A549 (cell line): Measurements from ENCODE around the gene HSH2D. TPM values are rescaled to one million over a fixed set of nuclear protein-coding genes. Genes with fewer than 3 reads are reported as not detected.
A peak's percentile ranks its signal among the peaks of the same experiment; 100 is the strongest.

ENCODE experiments used
- ATAC-seq, 2 experiments: fragments of 200-7000 bp in 1 of 2; fragments of >200 bp in 1 of 2; cut with Nextera tagmentation in 1 of 2; cut with Tn5 transposase in 1 of 2; 3 replicates each; pipeline versions ENCODE4 v1.8.0 to v1.9.1; 2018 to 2020; ENCODE audit warnings: mild to moderate bottlenecking in 1 of 2, moderate library complexity in 1 of 2
- CTCF ChIA-PET: fragments of 300-600 bp; sonication (Branson Sonifier 250); formaldehyde crosslinking; extraction: SDS; loops from one replicate; lab custom pipeline; 2021; ENCODE audit warnings: antibody characterized with exemption, inconsistent platforms; lab: Yijun Ruan, JAX
- POLR2A ChIA-PET: fragments of 350-600 bp; formaldehyde crosslinking; extraction: SDS; loops from one replicate; lab custom pipeline; 2021; ENCODE audit warnings: antibody characterized with exemption, inconsistent platforms; lab: Yijun Ruan, JAX
- DNase-seq, 2 experiments: peaks; one replicate each; pipeline versions ENCODE4 v3.0.0 to v3.0.0-alpha.2; 2011 to 2016; ENCODE audit warnings: low read depth in 1 of 2, low spot score in 1 of 2
- FAIRE-seq: peaks from 2 replicates; lab custom pipeline; 2011; peaks lifted over from hg19 to GRCh38; lab: Jason Lieb, UNC
- H3K27ac ChIP-seq, 2 experiments: fragments of >200 bp; sonication (Bioruptor Twin); formaldehyde crosslinking; 3 replicates each; pipeline ENCODE4 v1.5.1; 2016 to 2017
- H3K4me1 ChIP-seq: fragments of >200 bp; sonication (Bioruptor Twin); formaldehyde crosslinking; 3 replicates; pipeline ENCODE4 v1.6.1; 2016
- H3K4me2 ChIP-seq: fragments of >200 bp; sonication (Bioruptor Twin); formaldehyde crosslinking; 3 replicates; pipeline ENCODE4 v1.6.1; 2016
- H3K4me3 ChIP-seq: fragments of >200 bp; sonication (Bioruptor Twin); formaldehyde crosslinking; 3 replicates; pipeline ENCODE4 v1.5.1; 2016
- H3K9me3 ChIP-seq: fragments of >200 bp; sonication (Bioruptor Twin); formaldehyde crosslinking; 3 replicates; pipeline ENCODE4 v1.6.1; 2016
- CBX2 ChIP-seq: fragments of 200-600 bp; sonication (generic); IDR thresholded peaks from 2 replicates; pipeline ENCODE4 v1.6.1; 2016; ENCODE audit warnings: low read depth, mild to moderate bottlenecking, borderline replicate concordance
- CHD2 ChIP-seq: fragments of 150-350 bp; IDR thresholded peaks from 2 replicates; pipeline ENCODE4 v1.6.1; 2014; ENCODE audit warnings: low read length; ENCODE audit not compliant: partially characterized antibody
- EP300 ChIP-seq, 2 experiments: fragments of >200 bp; sonication (Bioruptor Twin); formaldehyde crosslinking; IDR thresholded peaks; 2 replicates in 1 of 2; 3 replicates in 1 of 2; pipeline ENCODE4 v1.6.1; 2016 to 2017
- ESRRA ChIP-seq: fragments of 150-350 bp; IDR thresholded peaks from 2 replicates; pipeline ENCODE4 v1.6.1; 2014; ENCODE audit warnings: mild to moderate bottlenecking, low read length, borderline replicate concordance
- HDAC2 ChIP-seq: fragments of 200-600 bp; sonication (generic); IDR thresholded peaks from 2 replicates; pipeline ENCODE4 v1.6.1; 2016
- HOXA7 ChIP-seq: fragments of 250-450 bp; sonication (Bioruptor Pico); IDR thresholded peaks from 2 replicates; pipeline ENCODE4 v1.5.0; 2020; ENCODE audit warnings: mild to moderate bottlenecking, moderate library complexity
- HOXB5 ChIP-seq: fragments of 250-450 bp; sonication (Bioruptor Pico); IDR thresholded peaks from 2 replicates; pipeline ENCODE4 v1.5.0; 2020; ENCODE audit warnings: mild to moderate bottlenecking, moderate library complexity
- JUN ChIP-seq, 2 experiments: fragments of >200 bp; sonication (Bioruptor Twin); formaldehyde crosslinking; IDR thresholded peaks; 2 replicates in 1 of 2; 3 replicates in 1 of 2; pipeline ENCODE4 v1.6.1; 2016 to 2017
- JUNB ChIP-seq: fragments of >200 bp; sonication (Bioruptor Twin); formaldehyde crosslinking; IDR thresholded peaks from 2 replicates; pipeline ENCODE4 v1.6.1; 2016
- KDM1A ChIP-seq: fragments of 200-600 bp; sonication (generic); IDR thresholded peaks from 2 replicates; pipeline ENCODE4 v1.6.1; 2016; ENCODE audit warnings: low read depth, mild to moderate bottlenecking
- KDM5A ChIP-seq: fragments of 200-600 bp; sonication (generic); IDR thresholded peaks from 2 replicates; pipeline ENCODE4 v1.6.1; 2016; ENCODE audit warnings: antibody characterized with exemption, mild to moderate bottlenecking
- MAZ ChIP-seq: fragments of 150-350 bp; IDR thresholded peaks from 2 replicates; pipeline ENCODE4 v1.6.1; 2014; ENCODE audit warnings: antibody characterized with exemption, low read depth, low read length, borderline replicate concordance
- MYC ChIP-seq: IDR thresholded peaks from 2 replicates; pipeline ENCODE4 v1.6.1; 2012; ENCODE audit warnings: mild to moderate bottlenecking, inconsistent platforms, low read length, improper control_type of control experiment, borderline replicate concordance
- NFE2L2 ChIP-seq: fragments of 150-350 bp; conservative IDR thresholded peaks from 2 replicates; pipeline ENCODE4 v1.6.1; 2014; ENCODE audit warnings: low read length
- NPAS2 ChIP-seq: fragments of 250-450 bp; sonication (Bioruptor Pico); IDR thresholded peaks from 2 replicates; pipeline ENCODE4 v1.8.0; 2022; ENCODE audit warnings: mild to moderate bottlenecking, moderate library complexity, borderline replicate concordance
- NR3C1 ChIP-seq: fragments of >200 bp; sonication (Bioruptor Twin); formaldehyde crosslinking; IDR thresholded peaks from 3 replicates; pipeline ENCODE4 v1.6.1; 2017
- PHF8 ChIP-seq: fragments of 200-600 bp; sonication (generic); IDR thresholded peaks from 2 replicates; pipeline ENCODE4 v1.6.1; 2016; ENCODE audit warnings: low read depth, mild to moderate bottlenecking, antibody characterized with exemption, moderate library complexity, borderline replicate concordance
- POLR2A ChIP-seq: IDR thresholded peaks from 2 replicates; pipeline ENCODE4 v1.6.1; 2012; ENCODE audit warnings: mild to moderate bottlenecking, low read length
- RAD21 ChIP-seq, 2 experiments: fragments of >200 bp in 1 of 2; sonication (Bioruptor Twin) in 1 of 2; formaldehyde crosslinking in 1 of 2; IDR thresholded peaks in 1 of 2; conservative IDR thresholded peaks in 1 of 2; 2 replicates in 1 of 2; 3 replicates in 1 of 2; pipeline ENCODE4 v1.6.1; 2012 to 2018; ENCODE audit warnings: inconsistent platforms in 1 of 2
- RARB ChIP-seq: fragments of 250-450 bp; sonication (Bioruptor Pico); IDR thresholded peaks from 2 replicates; pipeline ENCODE4 v1.8.0; 2021; ENCODE audit warnings: mild to moderate bottlenecking, moderate library complexity
- RFX5 ChIP-seq: fragments of 450-650 bp; IDR thresholded peaks from 2 replicates; pipeline ENCODE4 v1.7.1; 2014; ENCODE audit warnings: antibody characterized with exemption, mild to moderate bottlenecking, moderate library complexity
- ZC3H11A ChIP-seq: fragments of 450-650 bp; IDR thresholded peaks from 2 replicates; pipeline ENCODE4 v1.6.1; 2014; ENCODE audit warnings: antibody characterized with exemption, mild to moderate bottlenecking
- ZFP36 ChIP-seq: fragments of 450-650 bp; IDR thresholded peaks from 2 replicates; pipeline ENCODE4 v1.6.1; 2014; ENCODE audit warnings: borderline replicate concordance; ENCODE audit not compliant: partially characterized antibody
- WGBS: methylation state at CpG from one replicate; pipeline ENCODE4 v1.1.6; 2017; ENCODE audit errors: missing lambda C conversion rate; 5-methylcytosine and 5-hydroxymethylcytosine counted together
- polyA plus RNA-seq, 4 experiments: library from polyadenylated mRNA; depleted of rRNA in 3 of 4; stranded (reverse); fragments of >200 nt; fragmentation: RNase III in 1 of 4; extraction: RNeasy Plus Mini Kit Qiagen cat#74134 plus additional on column Dnase treatment in 1 of 4; gene quantifications; 2 replicates in 3 of 4; 3 replicates in 1 of 4; pipeline ENCODE4 v1.2.3, GENCODE V29; 2011 to 2017
- TF ChIP-seq, protein P1 (sequence below): fragments of 200-600 bp; sonication (generic); IDR thresholded peaks from 2 replicates; pipeline ENCODE4 v1.6.1; 2016; ENCODE audit warnings: antibody characterized with exemption, mild to moderate bottlenecking, moderate library complexity
- TF ChIP-seq, protein P2 (sequence below): IDR thresholded peaks from 2 replicates; pipeline ENCODE4 v1.6.1; 2012
- TF ChIP-seq, protein P3 (sequence below): IDR thresholded peaks from 2 replicates; pipeline ENCODE4 v1.6.1; 2012; ENCODE audit warnings: low read depth, borderline replicate concordance
- TF ChIP-seq, protein P4 (sequence below): fragments of 150-350 bp; IDR thresholded peaks from 2 replicates; pipeline ENCODE4 v1.6.1; 2014; ENCODE audit warnings: low read depth, mild to moderate bottlenecking, low read length
- TF ChIP-seq, protein P5 (sequence below): fragments of 250-450 bp; sonication (Bioruptor Pico); IDR thresholded peaks from 2 replicates; pipeline ENCODE4 v1.5.0; 2020; ENCODE audit warnings: low read depth, mild to moderate bottlenecking, moderate library complexity

Gene HSH2D
- polyA plus RNA-seq, 2 of the 4 experiments (the other 2 are of a cell fraction) = 0.05 TPM; not detected in 1

DNA sequence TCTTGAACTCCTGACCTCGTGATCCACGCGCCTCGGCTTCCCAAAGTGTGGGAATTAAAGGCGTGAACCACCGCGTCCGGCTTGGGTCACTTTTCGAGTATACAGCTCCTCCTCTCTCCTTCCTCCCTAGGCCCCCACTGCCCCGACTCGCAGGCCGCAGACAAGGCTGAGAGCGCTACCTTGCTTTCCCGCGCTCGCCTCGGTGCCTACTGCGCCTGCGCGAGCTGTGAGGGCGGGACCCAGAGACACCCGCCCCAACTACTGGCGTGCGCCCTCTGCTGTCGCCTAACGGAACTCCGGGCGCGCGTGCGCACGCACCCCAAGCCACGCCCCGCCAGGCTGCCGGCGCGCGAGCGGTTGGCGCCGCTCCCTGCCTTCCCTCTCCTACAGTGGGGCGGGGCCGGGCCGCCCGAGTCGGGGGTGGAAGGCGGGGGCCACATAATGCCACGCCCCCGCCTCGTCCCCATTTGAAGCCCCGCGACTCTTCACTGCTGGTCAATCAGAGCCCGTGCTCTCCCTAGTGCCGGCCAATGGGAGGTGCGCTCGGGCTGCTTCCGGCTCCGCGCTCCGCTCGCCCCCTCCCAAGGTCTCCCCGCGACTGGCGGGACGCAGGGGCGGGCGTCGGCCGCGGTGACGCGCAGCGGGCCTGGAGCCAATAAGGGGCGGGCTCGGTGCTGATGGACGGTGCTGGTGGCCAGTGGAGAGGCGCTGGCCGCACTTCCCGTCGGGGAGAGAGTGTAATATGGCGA lies 32.2 kb upstream of the HSH2D start, which contains the start of gene RAB8A (continued):
- TF ChIP-seq, protein P1, sequence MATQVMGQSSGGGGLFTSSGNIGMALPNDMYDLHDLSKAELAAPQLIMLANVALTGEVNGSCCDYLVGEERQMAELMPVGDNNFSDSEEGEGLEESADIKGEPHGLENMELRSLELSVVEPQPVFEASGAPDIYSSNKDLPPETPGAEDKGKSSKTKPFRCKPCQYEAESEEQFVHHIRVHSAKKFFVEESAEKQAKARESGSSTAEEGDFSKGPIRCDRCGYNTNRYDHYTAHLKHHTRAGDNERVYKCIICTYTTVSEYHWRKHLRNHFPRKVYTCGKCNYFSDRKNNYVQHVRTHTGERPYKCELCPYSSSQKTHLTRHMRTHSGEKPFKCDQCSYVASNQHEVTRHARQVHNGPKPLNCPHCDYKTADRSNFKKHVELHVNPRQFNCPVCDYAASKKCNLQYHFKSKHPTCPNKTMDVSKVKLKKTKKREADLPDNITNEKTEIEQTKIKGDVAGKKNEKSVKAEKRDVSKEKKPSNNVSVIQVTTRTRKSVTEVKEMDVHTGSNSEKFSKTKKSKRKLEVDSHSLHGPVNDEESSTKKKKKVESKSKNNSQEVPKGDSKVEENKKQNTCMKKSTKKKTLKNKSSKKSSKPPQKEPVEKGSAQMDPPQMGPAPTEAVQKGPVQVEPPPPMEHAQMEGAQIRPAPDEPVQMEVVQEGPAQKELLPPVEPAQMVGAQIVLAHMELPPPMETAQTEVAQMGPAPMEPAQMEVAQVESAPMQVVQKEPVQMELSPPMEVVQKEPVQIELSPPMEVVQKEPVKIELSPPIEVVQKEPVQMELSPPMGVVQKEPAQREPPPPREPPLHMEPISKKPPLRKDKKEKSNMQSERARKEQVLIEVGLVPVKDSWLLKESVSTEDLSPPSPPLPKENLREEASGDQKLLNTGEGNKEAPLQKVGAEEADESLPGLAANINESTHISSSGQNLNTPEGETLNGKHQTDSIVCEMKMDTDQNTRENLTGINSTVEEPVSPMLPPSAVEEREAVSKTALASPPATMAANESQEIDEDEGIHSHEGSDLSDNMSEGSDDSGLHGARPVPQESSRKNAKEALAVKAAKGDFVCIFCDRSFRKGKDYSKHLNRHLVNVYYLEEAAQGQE = no peak

DNA sequence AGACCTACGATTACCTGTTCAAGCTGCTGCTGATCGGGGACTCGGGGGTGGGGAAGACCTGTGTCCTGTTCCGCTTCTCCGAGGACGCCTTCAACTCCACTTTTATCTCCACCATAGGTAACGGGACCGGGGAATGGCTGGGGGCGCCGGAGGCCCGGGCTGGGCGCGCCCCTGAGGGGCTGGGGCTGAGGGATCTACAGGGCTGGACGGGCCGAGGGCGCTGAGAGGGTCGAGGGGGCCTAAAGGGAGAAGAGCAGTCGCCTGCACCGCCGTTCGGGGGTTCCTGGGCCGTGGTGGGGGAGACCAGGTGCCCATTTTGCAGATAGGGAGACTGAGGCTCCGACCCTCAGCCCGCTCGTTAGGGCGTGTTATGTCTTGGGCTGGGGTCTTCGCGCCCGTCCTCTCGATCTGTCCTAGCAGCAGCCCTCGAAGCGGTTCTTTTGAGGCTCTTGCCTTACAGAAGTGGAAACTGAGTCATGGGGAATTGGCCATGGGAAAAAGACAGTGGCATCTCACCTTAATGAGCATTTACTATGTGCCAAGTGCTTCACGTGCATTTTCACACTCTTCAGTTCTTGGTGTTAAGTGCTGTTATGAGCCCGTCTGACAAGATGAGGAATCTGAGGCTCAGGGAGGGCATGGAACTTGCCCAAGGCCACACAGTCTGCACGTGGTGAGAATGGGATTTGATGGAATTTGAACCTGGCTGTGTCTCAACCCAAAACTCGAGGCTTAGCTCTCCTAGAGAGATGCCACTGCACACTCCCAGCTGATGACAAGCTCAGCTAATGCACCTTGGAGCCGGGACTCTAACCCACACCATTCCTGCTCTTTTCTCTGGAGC lies 31.4 kb upstream of the HSH2D start:
- peaks cover 13% of the 10 kb centered on the region; the same call in 2 of the 3 replicates for H3K4me1 ChIP-seq
- ChIA-PET CTCF (interaction anchor here (1.3 to 3.2 kb wide), 7 partner anchors 12 to 73 kb away, joined by 4 to 21 read pairs (median 8); partner anchors contain the start of gene FAM32A), POLR2A (interaction anchor here (0.6 kb wide), 1 partner anchor 13 kb away, joined by 4 read pairs; no protein-coding TSS in a partner anchor)
- DNase-seq (no peak), ATAC-seq (peak; percentile 6 to 41), FAIRE-seq (no peak)
- no peaks in the 10 kb centered on the region for H3K9me3 ChIP-seq
- H3K27ac ChIP-seq = peak overlapping the region; percentile 96 to 98
- H3K4me2 ChIP-seq = peak overlapping the region; percentile 87
- WGBS = 21% methylated on average over 6 of the region's 37 CpGs
- H3K4me3 ChIP-seq = peak overlapping the region; percentile 99
- no peak for TF ChIP-seq NR3C1
- TF ChIP-seq JUN (IDR thresholded peaks at IDR 0.05) = no peak; a peak in 1 of 5 replicates
- no peak for TF ChIP-seq ZFP36
- TF ChIP-seq RAD21 (conservative IDR thresholded peaks at IDR 0.05 in 1 of 2, IDR thresholded peaks at IDR 0.05 in 1 of 2) = no peak
- TF ChIP-seq RFX5 = no peak
- TF ChIP-seq, protein P2, sequence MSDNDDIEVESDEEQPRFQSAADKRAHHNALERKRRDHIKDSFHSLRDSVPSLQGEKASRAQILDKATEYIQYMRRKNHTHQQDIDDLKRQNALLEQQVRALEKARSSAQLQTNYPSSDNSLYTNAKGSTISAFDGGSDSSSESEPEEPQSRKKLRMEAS = 0 out of 2 replicates have a peak, but pooled peaks have one; percentile 19
- no peak for TF ChIP-seq MAZ
- TF ChIP-seq HOXB5 (CRISPR knock-in tag) = no peak
- no peak for TF ChIP-seq RARB
- no peak for TF ChIP-seq NFE2L2
- TF ChIP-seq NPAS2 (CRISPR knock-in tag) = no peak
- no peak for TF ChIP-seq JUNB
- TF ChIP-seq HDAC2 = peak; percentile 86
- no peak for TF ChIP-seq KDM5A
- no peak for TF ChIP-seq HOXA7
- no peak for TF ChIP-seq MYC
- TF ChIP-seq PHF8 = peak; percentile 36; the same call in 1 of the 2 replicates
- no peak for TF ChIP-seq CBX2
- TF ChIP-seq, protein P3, sequence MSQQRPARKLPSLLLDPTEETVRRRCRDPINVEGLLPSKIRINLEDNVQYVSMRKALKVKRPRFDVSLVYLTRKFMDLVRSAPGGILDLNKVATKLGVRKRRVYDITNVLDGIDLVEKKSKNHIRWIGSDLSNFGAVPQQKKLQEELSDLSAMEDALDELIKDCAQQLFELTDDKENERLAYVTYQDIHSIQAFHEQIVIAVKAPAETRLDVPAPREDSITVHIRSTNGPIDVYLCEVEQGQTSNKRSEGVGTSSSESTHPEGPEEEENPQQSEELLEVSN = no peak
- TF ChIP-seq, protein P4, sequence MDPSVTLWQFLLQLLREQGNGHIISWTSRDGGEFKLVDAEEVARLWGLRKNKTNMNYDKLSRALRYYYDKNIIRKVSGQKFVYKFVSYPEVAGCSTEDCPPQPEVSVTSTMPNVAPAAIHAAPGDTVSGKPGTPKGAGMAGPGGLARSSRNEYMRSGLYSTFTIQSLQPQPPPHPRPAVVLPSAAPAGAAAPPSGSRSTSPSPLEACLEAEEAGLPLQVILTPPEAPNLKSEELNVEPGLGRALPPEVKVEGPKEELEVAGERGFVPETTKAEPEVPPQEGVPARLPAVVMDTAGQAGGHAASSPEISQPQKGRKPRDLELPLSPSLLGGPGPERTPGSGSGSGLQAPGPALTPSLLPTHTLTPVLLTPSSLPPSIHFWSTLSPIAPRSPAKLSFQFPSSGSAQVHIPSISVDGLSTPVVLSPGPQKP = no peak
- TF ChIP-seq, protein P5, sequence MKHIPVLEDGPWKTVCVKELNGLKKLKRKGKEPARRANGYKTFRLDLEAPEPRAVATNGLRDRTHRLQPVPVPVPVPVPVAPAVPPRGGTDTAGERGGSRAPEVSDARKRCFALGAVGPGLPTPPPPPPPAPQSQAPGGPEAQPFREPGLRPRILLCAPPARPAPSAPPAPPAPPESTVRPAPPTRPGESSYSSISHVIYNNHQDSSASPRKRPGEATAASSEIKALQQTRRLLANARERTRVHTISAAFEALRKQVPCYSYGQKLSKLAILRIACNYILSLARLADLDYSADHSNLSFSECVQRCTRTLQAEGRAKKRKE (CRISPR knock-in tag) = no peak
- TF ChIP-seq EP300 (IDR thresholded peaks at IDR 0.05) = no peak
- TF ChIP-seq POLR2A = no peak
- TF ChIP-seq CHD2 = no peak
- TF ChIP-seq ESRRA = no peak
- TF ChIP-seq ZC3H11A = no peak
- TF ChIP-seq KDM1A = peak; percentile 97
